WTC11 (cell line): Measurements from ENCODE around the gene PGGHG. TPM values are rescaled to one million over a fixed set of nuclear protein-coding genes. Genes with fewer than 3 reads are reported as not detected.

Experiments
- ATAC-seq: fragments of 200-7000 bp; cut with Tn5 transposase; 2 replicates; pipeline ENCODE4 v1.10.0; 2021; ENCODE audit warnings: mild to moderate bottlenecking, moderate library complexity
- CTCF ChIA-PET: fragments of 300-600 bp; sonication (Branson Sonifier 250); formaldehyde crosslinking; loops from one replicate; lab custom pipeline; 2021; ENCODE audit warnings: antibody characterized with exemption; lab: Charles Lee
- POLR2A ChIA-PET: fragments of 350-600 bp; sonication (Branson Sonifier 250); formaldehyde crosslinking; loops from one replicate; lab custom pipeline; 2021; ENCODE audit warnings: antibody characterized with exemption; lab: Charles Lee
- DNase-seq: peaks from one replicate; pipeline ENCODE4 v3.0.0; 2021; ENCODE audit warnings: low spot score
- H3K27ac Mint-ChIP-seq: 2 replicates; pipeline ENCODE4 v1.8.0; 2021; ENCODE audit warnings: mixed read lengths
- H3K27me3 Mint-ChIP-seq: 2 replicates; pipeline ENCODE4 v1.8.0; 2021; ENCODE audit warnings: low read depth, mild to moderate bottlenecking, moderate library complexity, mixed read lengths
- H3K36me3 Mint-ChIP-seq: 2 replicates; pipeline ENCODE4 v1.8.0; 2021; ENCODE audit warnings: mixed read lengths
- H3K4me1 Mint-ChIP-seq: 2 replicates; pipeline ENCODE4 v1.8.0; 2022; ENCODE audit warnings: mixed read lengths
- H3K4me3 Mint-ChIP-seq: 2 replicates; pipeline ENCODE4 v1.8.0; 2021; ENCODE audit warnings: mild to moderate bottlenecking, moderate library complexity, mixed read lengths
- H3K9me3 Mint-ChIP-seq: 2 replicates; pipeline ENCODE4 v1.8.0; 2021; ENCODE audit warnings: mixed read lengths
- ATF2 ChIP-seq: sonication (generic); formaldehyde crosslinking; IDR thresholded peaks from 2 replicates; pipeline ENCODE4 v1.8.1; 2022; ENCODE audit warnings: low read depth, missing genetic modification reagents, borderline replicate concordance
- CBFB ChIP-seq: sonication (generic); formaldehyde crosslinking; IDR thresholded peaks from 2 replicates; pipeline ENCODE4 v1.8.1; 2022; ENCODE audit warnings: mild to moderate bottlenecking, low read depth, missing genetic modification reagents
- ELF4 ChIP-seq: sonication (generic); formaldehyde crosslinking; IDR thresholded peaks from 2 replicates; pipeline ENCODE4 v1.8.1; 2022; ENCODE audit warnings: low read depth, mild to moderate bottlenecking, moderate library complexity, missing genetic modification reagents
- FOXP4 ChIP-seq: sonication (generic); formaldehyde crosslinking; IDR thresholded peaks from 2 replicates; pipeline ENCODE4 v1.8.0; 2022; ENCODE audit warnings: mild to moderate bottlenecking, missing genetic modification reagents
- GABPB1 ChIP-seq: sonication (generic); formaldehyde crosslinking; IDR thresholded peaks from 2 replicates; pipeline ENCODE4 v1.8.1; 2023; ENCODE audit warnings: mild to moderate bottlenecking, missing genetic modification reagents
- MXD4 ChIP-seq: fragments of 250-450 bp; sonication (Bioruptor Pico); IDR thresholded peaks from 2 replicates; pipeline ENCODE4 v1.8.0; 2021; ENCODE audit warnings: mild to moderate bottlenecking, moderate library complexity, borderline replicate concordance
- NFYB ChIP-seq: sonication (generic); formaldehyde crosslinking; conservative IDR thresholded peaks from 2 replicates; pipeline ENCODE4 v1.8.0; 2022; ENCODE audit warnings: low read depth, missing genetic modification reagents
- NR2C2 ChIP-seq: sonication (generic); formaldehyde crosslinking; IDR thresholded peaks from 2 replicates; pipeline ENCODE4 v1.8.0; 2022; ENCODE audit warnings: mild to moderate bottlenecking, missing genetic modification reagents
- TEAD1 ChIP-seq: sonication (generic); formaldehyde crosslinking; IDR thresholded peaks from 2 replicates; pipeline ENCODE4 v1.8.0; 2022; ENCODE audit warnings: mild to moderate bottlenecking, missing genetic modification reagents
- ZNF219 ChIP-seq: sonication (generic); formaldehyde crosslinking; IDR thresholded peaks from 2 replicates; pipeline ENCODE4 v1.8.0; 2023; ENCODE audit warnings: missing genetic modification reagents, mild to moderate bottlenecking, borderline replicate concordance
- ZNF232 ChIP-seq: sonication (generic); formaldehyde crosslinking; IDR thresholded peaks from 2 replicates; pipeline ENCODE4 v1.8.0; 2022; ENCODE audit warnings: mild to moderate bottlenecking, missing genetic modification reagents
- ZNF281 ChIP-seq: sonication (generic); formaldehyde crosslinking; IDR thresholded peaks from 2 replicates; pipeline ENCODE4 v1.8.0; 2023; ENCODE audit warnings: mild to moderate bottlenecking, missing genetic modification reagents
- total RNA-seq: library from RNA; stranded (reverse); gene quantifications from 3 replicates; pipeline ENCODE4 v1.2.3, GENCODE V29; 2021
- TF ChIP-seq, protein P1 (sequence below): sonication (generic); formaldehyde crosslinking; IDR thresholded peaks from 2 replicates; pipeline ENCODE4 v1.8.0; 2023; ENCODE audit warnings: missing genetic modification reagents, mild to moderate bottlenecking, borderline replicate concordance
- TF ChIP-seq, protein P2 (sequence below): sonication (generic); formaldehyde crosslinking; conservative IDR thresholded peaks from 2 replicates; pipeline ENCODE4 v1.8.1; 2023; ENCODE audit warnings: mild to moderate bottlenecking, low read depth, missing genetic modification reagents, moderate library complexity

The PGGHG gene
- total RNA-seq, 1 experiment from 2014 or later: 74.9 TPM

GRCh38 chr11:272931-273198 is 16.1 kb upstream of the PGGHG start:
- no peak overlapping the region for H3K27ac Mint-ChIP-seq
- H3K27me3 Mint-ChIP-seq: peaks cover 6% of the 10 kb centered on the region
- POLR2A ChIA-PET: interaction anchor here (0.7 kb wide), 1 partner anchor 18 kb away, joined by 4 read pairs; no protein-coding TSS in a partner anchor
- H3K4me1 Mint-ChIP-seq: peaks cover 36% of the 10 kb centered on the region
- H3K9me3 Mint-ChIP-seq: peaks cover 9% of the 10 kb centered on the region
- no peak for TF ChIP-seq ELF4 (CRISPR knock-in tag)
- no peak for TF ChIP-seq ATF2 (CRISPR knock-in tag)
- no peak for TF ChIP-seq GABPB1 (CRISPR knock-in tag)
- TF ChIP-seq ZNF232 (CRISPR knock-in tag): no peak
- TF ChIP-seq NFYB (CRISPR knock-in tag): no peak
- TF ChIP-seq, protein P1, sequence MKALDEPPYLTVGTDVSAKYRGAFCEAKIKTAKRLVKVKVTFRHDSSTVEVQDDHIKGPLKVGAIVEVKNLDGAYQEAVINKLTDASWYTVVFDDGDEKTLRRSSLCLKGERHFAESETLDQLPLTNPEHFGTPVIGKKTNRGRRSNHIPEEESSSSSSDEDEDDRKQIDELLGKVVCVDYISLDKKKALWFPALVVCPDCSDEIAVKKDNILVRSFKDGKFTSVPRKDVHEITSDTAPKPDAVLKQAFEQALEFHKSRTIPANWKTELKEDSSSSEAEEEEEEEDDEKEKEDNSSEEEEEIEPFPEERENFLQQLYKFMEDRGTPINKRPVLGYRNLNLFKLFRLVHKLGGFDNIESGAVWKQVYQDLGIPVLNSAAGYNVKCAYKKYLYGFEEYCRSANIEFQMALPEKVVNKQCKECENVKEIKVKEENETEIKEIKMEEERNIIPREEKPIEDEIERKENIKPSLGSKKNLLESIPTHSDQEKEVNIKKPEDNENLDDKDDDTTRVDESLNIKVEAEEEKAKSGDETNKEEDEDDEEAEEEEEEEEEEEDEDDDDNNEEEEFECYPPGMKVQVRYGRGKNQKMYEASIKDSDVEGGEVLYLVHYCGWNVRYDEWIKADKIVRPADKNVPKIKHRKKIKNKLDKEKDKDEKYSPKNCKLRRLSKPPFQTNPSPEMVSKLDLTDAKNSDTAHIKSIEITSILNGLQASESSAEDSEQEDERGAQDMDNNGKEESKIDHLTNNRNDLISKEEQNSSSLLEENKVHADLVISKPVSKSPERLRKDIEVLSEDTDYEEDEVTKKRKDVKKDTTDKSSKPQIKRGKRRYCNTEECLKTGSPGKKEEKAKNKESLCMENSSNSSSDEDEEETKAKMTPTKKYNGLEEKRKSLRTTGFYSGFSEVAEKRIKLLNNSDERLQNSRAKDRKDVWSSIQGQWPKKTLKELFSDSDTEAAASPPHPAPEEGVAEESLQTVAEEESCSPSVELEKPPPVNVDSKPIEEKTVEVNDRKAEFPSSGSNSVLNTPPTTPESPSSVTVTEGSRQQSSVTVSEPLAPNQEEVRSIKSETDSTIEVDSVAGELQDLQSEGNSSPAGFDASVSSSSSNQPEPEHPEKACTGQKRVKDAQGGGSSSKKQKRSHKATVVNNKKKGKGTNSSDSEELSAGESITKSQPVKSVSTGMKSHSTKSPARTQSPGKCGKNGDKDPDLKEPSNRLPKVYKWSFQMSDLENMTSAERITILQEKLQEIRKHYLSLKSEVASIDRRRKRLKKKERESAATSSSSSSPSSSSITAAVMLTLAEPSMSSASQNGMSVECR (CRISPR knock-in tag): no peak
- no peak for TF ChIP-seq FOXP4 (CRISPR knock-in tag)
- TF ChIP-seq MXD4 (CRISPR knock-in tag): no peak
- TF ChIP-seq NR2C2 (CRISPR knock-in tag): no peak
- TF ChIP-seq ZNF219: no peak
- TF ChIP-seq TEAD1 (CRISPR knock-in tag): no peak
- TF ChIP-seq ZNF281: no peak
- no peak for TF ChIP-seq CBFB (CRISPR knock-in tag)
- TF ChIP-seq, protein P2, sequence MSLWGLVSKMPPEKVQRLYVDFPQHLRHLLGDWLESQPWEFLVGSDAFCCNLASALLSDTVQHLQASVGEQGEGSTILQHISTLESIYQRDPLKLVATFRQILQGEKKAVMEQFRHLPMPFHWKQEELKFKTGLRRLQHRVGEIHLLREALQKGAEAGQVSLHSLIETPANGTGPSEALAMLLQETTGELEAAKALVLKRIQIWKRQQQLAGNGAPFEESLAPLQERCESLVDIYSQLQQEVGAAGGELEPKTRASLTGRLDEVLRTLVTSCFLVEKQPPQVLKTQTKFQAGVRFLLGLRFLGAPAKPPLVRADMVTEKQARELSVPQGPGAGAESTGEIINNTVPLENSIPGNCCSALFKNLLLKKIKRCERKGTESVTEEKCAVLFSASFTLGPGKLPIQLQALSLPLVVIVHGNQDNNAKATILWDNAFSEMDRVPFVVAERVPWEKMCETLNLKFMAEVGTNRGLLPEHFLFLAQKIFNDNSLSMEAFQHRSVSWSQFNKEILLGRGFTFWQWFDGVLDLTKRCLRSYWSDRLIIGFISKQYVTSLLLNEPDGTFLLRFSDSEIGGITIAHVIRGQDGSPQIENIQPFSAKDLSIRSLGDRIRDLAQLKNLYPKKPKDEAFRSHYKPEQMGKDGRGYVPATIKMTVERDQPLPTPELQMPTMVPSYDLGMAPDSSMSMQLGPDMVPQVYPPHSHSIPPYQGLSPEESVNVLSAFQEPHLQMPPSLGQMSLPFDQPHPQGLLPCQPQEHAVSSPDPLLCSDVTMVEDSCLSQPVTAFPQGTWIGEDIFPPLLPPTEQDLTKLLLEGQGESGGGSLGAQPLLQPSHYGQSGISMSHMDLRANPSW (CRISPR knock-in tag): no peak
- H3K36me3 Mint-ChIP-seq: no peaks in the 10 kb centered on the region
- ATAC-seq: no peak
- no peak for DNase-seq
- CTCF ChIA-PET: interaction anchor here (3.6 kb wide), 1 partner anchor 22 kb away, joined by 20 read pairs; no protein-coding TSS in a partner anchor
- H3K4me3 Mint-ChIP-seq: no peak overlapping the region
